Measurements from ENCODE around the gene YIPF4. TPM values are rescaled to one million over a fixed set of nuclear protein-coding genes. Genes with fewer than 3 reads are reported as not detected.
"Not testable (repeated sequence)": the region's sequence is repeated elsewhere in the genome, so short reads cannot be mapped to it uniquely, and the experiment has no call there.

The YIPF4 gene
- total RNA-seq, 1 donor from 2014 or later: 65.5 TPM

DNA sequence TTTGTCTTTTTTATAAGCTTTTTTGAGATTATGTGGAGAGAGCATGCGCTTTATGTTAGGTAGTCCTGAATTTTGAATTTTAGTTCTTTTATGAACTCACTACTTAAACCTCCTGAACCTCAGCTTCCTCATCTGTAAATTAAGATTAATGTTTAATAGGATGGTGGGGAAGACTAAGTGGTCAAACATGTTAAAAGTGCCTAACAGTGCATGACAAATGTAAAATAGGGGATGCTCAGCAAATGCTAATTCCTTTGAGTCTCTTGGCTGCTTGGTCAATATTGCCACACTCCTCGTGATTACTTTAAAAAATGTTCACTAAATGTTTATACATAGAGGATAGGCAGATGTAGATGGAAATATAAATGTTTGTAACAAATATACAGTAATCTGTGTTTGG lies 85.9 kb downstream of the YIPF4 start:
- Histone ChIP-seq H3K4me3 (no peak overlapping the region), H3K27ac (no peak overlapping the region), H3K27me3 (no peaks in the 10 kb centered on the region), H3K36me3 (no peaks in the 10 kb centered on the region), H3K9me3 (no peaks in the 10 kb centered on the region), H3K4me1 (peaks cover 49% of the 10 kb centered on the region)
- ATAC-seq: no peak
- TF ChIP-seq CTCF (IDR thresholded peaks at IDR 0.05): no peak
- intact Hi-C loops (cut with DNase I): no loop called here
- no peak for DNase-seq

DNA sequence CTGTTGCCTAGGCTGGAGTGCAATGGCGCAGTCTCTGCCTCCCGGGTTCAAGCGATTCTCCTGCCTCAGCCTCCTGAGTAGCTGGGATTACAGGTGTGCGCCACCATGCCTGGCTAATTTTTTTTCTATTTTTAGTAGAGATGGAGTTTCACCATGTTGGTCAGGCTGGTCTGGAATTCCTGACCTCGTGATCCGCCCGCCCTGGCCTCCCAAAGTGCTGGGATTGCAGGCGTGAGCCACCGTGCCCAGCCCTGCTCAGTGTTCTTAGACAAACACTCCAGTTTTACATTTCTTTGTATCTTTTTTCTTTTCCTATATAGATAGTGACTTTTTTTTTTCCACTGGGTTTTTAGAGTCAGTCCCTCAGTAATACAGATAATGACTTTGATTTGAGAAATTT lies 86.6 kb downstream of the YIPF4 start:
- intact Hi-C loops (cut with DNase I); H3K9me3 ChIP-seq; H3K27me3 ChIP-seq; H3K36me3 ChIP-seq; H3K27ac ChIP-seq; H3K4me3 ChIP-seq; ATAC-seq; DNase-seq: not testable (repeated sequence)
- H3K4me1 ChIP-seq: peaks cover 43% of the 10 kb centered on the region

DNA sequence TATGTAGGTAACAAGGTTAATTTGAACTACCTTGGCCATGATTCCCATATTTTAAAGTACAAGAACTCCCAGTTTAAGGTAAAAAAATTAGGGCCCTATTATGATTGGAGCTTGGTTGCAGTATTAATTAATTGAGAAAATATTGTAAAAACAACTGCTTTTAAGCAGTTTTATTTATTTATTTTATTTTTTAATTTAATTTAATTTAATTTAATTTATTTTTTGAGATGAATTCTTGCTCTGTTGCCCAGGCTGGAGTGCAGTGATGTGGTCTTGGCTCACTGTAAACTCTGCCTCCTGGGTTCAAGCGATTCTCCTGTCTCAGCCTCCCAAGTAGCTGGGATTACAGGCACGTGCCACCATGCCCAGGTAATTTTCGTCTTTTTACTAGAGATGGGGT lies 88.0 kb downstream of the YIPF4 start:
- H3K4me3 ChIP-seq; H3K27ac ChIP-seq; intact Hi-C loops (cut with DNase I); DNase-seq; H3K9me3 ChIP-seq; H3K36me3 ChIP-seq; H3K27me3 ChIP-seq; ATAC-seq: not testable (repeated sequence)
- H3K4me1 ChIP-seq: peaks cover 29% of the 10 kb centered on the region

Other genes starting within 250 kb of the YIPF4 start
- 53.7 TPM for gene DPY30, start 238.1 kb upstream of the YIPF4 start, total RNA-seq
- gene SPAST, start 214.3 kb upstream of the YIPF4 start, total RNA-seq: 15.1 TPM
- gene SLC30A6, start 112.0 kb upstream of the YIPF4 start, total RNA-seq: 26.2 TPM
- 15.3 TPM for gene NLRC4, start 13.0 kb upstream of the YIPF4 start, total RNA-seq
- gene BIRC6, start 79.1 kb downstream of the YIPF4 start, total RNA-seq: 86.6 TPM

Measured in upper lobe of right lung (tissue), 1 donor.